Astrocyte (in vitro differentiated cells and primary cell): ENCODE results near the gene PKMYT1. TPM values are rescaled to one million over a fixed set of nuclear protein-coding genes. Genes with fewer than 3 reads are reported as not detected.

Experiments used
- DNase-seq: peaks from one replicate; pipeline ENCODE4 v3.0.0-alpha.2; 2010; ENCODE audit warnings: low read depth
- FAIRE-seq: peaks from 2 replicates; lab custom pipeline; 2011; peaks lifted over from hg19 to GRCh38; lab: Jason Lieb, UNC
- H2AFZ ChIP-seq: 2 replicates; pipeline ENCODE4 v1.6.0; 2012; ENCODE audit warnings: low read depth, low read length, inconsistent platforms
- H3K27ac ChIP-seq: 2 replicates; pipeline ENCODE4 v1.5.1; 2011; ENCODE audit warnings: low read depth, low read length, inconsistent platforms
- H3K27me3 ChIP-seq: 2 replicates; pipeline ENCODE4 v1.6.0; 2011; ENCODE audit warnings: low read length, inconsistent platforms; ENCODE audit not compliant: insufficient read depth
- H3K36me3 ChIP-seq: 2 replicates; pipeline ENCODE4 v1.5.1; 2011; ENCODE audit warnings: low read length, inconsistent platforms; ENCODE audit not compliant: insufficient read depth
- H3K4me1 ChIP-seq: 2 replicates; pipeline ENCODE4 v1.5.1; 2011; ENCODE audit warnings: low read length, inconsistent platforms; ENCODE audit not compliant: insufficient read depth
- H3K4me2 ChIP-seq: 2 replicates; pipeline ENCODE4 v1.6.0; 2012; ENCODE audit warnings: low read length, inconsistent platforms
- H3K4me3 ChIP-seq: 2 replicates; pipeline ENCODE4 v1.5.1; 2011; ENCODE audit warnings: low read depth, mild to moderate bottlenecking, low read length, inconsistent platforms; ENCODE audit not compliant: insufficient read depth
- H3K79me2 ChIP-seq: 2 replicates; pipeline ENCODE4 v1.6.0; 2012; ENCODE audit warnings: mild to moderate bottlenecking, low read length, inconsistent platforms; ENCODE audit not compliant: insufficient read depth
- H3K9ac ChIP-seq: 2 replicates; pipeline ENCODE4 v1.6.0; 2012; ENCODE audit warnings: mild to moderate bottlenecking, low read length, inconsistent platforms
- H3K9me3 ChIP-seq: 2 replicates; pipeline ENCODE4 v1.5.1; 2012; ENCODE audit warnings: low read depth, mild to moderate bottlenecking, low read length, inconsistent platforms; ENCODE audit not compliant: insufficient read depth
- H4K20me1 ChIP-seq: 2 replicates; pipeline ENCODE4 v1.6.0; 2012; ENCODE audit warnings: low read length, inconsistent platforms; ENCODE audit not compliant: insufficient read depth
- H3K27ac Mint-ChIP-seq: one replicate; pipeline ENCODE4 v1.8.0; 2021; ENCODE audit warnings: mild to moderate bottlenecking, mixed read lengths; ENCODE audit not compliant: unreplicated experiment
- H3K27me3 Mint-ChIP-seq: one replicate; pipeline ENCODE4 v1.8.0; 2021; ENCODE audit warnings: low read depth, mixed read lengths; ENCODE audit not compliant: unreplicated experiment
- H3K36me3 Mint-ChIP-seq: one replicate; pipeline ENCODE4 v1.8.0; 2021; ENCODE audit warnings: low read depth, mixed read lengths; ENCODE audit not compliant: unreplicated experiment
- H3K4me1 Mint-ChIP-seq: one replicate; pipeline ENCODE4 v1.8.0; 2021; ENCODE audit warnings: low read depth, mixed read lengths; ENCODE audit not compliant: unreplicated experiment
- H3K4me3 Mint-ChIP-seq: one replicate; pipeline ENCODE4 v1.8.0; 2021; ENCODE audit warnings: mild to moderate bottlenecking, moderate library complexity, mixed read lengths; ENCODE audit not compliant: unreplicated experiment
- H3K9me3 Mint-ChIP-seq: one replicate; pipeline ENCODE4 v1.8.0; 2021; ENCODE audit warnings: mild to moderate bottlenecking, mixed read lengths; ENCODE audit not compliant: unreplicated experiment
- CTCF ChIP-seq: IDR thresholded peaks from 2 replicates; pipeline ENCODE4 v1.5.1; 2011; ENCODE audit warnings: low read depth, mild to moderate bottlenecking, inconsistent platforms, low read length, moderate library complexity; ENCODE audit not compliant: insufficient read depth
- EZH2 ChIP-seq: IDR thresholded peaks from 2 replicates; pipeline ENCODE4 v1.6.1; 2012; ENCODE audit warnings: mild to moderate bottlenecking, low read length, inconsistent platforms; ENCODE audit not compliant: insufficient read depth
- total RNA-seq: library from RNA; stranded (reverse); gene quantifications from 2 replicates; pipeline ENCODE4 v1.2.1, GENCODE V29; 2021

PKMYT1 gene
- total RNA-seq, 1 donor from 2014 or later = 3.9 TPM

- no peak overlapping the region for H3K4me2 ChIP-seq
- DNase-seq (no peak), FAIRE-seq (no peak)
- H2AFZ ChIP-seq = no peak overlapping the region
- H3K36me3 ChIP-seq = no peaks in the 10 kb centered on the region
- no peaks in the 10 kb centered on the region for H3K9me3 ChIP-seq
- Mint-ChIP-seq H3K27ac (no peak overlapping the region), H3K9me3 (no peaks in the 10 kb centered on the region), H3K4me3 (no peak overlapping the region), H3K36me3 (no peaks in the 10 kb centered on the region), H3K27me3 (peaks cover 9% of the 10 kb centered on the region), H3K4me1 (no peaks in the 10 kb centered on the region)
- TF ChIP-seq CTCF (no peak), EZH2 (no peak)
- peaks cover 13% of the 10 kb centered on the region for H3K4me1 ChIP-seq
- no peaks in the 10 kb centered on the region for H4K20me1 ChIP-seq
- H3K79me2 ChIP-seq = no peaks in the 10 kb centered on the region
- H3K4me3 ChIP-seq = no peak overlapping the region
- H3K27me3 ChIP-seq = peaks cover 44% of the 10 kb centered on the region
- H3K9ac ChIP-seq = no peak overlapping the region
- no peak overlapping the region for H3K27ac ChIP-seq
These were observed 17.7 kb downstream of the PKMYT1 start for GRCh38 chr16:2962334-2963073.

GRCh38 chr16:2960183-2961010 lies 19.8 kb downstream of the PKMYT1 start:
- Mint-ChIP-seq H3K27me3 (peaks cover 8% of the 10 kb centered on the region), H3K4me3 (no peak overlapping the region), H3K9me3 (no peaks in the 10 kb centered on the region), H3K36me3 (no peaks in the 10 kb centered on the region), H3K27ac (no peak overlapping the region), H3K4me1 (peaks cover 2% of the 10 kb centered on the region)
- no peaks in the 10 kb centered on the region for H3K36me3 ChIP-seq
- H3K4me2 ChIP-seq = no peak overlapping the region
- H3K4me1 ChIP-seq = peaks cover 13% of the 10 kb centered on the region
- no peak overlapping the region for H2AFZ ChIP-seq
- no peaks in the 10 kb centered on the region for H3K79me2 ChIP-seq
- no peaks in the 10 kb centered on the region for H4K20me1 ChIP-seq
- H3K27ac ChIP-seq = no peak overlapping the region
- peaks cover 37% of the 10 kb centered on the region for H3K27me3 ChIP-seq
- H3K9ac ChIP-seq = no peak overlapping the region
- DNase-seq = no peak
- TF ChIP-seq EZH2 (no peak), CTCF (no peak)
- H3K9me3 ChIP-seq = no peaks in the 10 kb centered on the region
- H3K4me3 ChIP-seq = no peak overlapping the region
- no peak for FAIRE-seq
